CD14-positive monocyte (primary cell): ENCODE measurements around the gene EEA1. TPM values are rescaled to one million over a fixed set of nuclear protein-coding genes. Genes with fewer than 3 reads are reported as not detected.

Source experiments
- DNase-seq, 3 donors: peaks; one replicate each; pipeline ENCODE4 v3.0.0-alpha.2; 2011 to 2022
- H2AFZ ChIP-seq: 2 replicates; pipeline ENCODE4 v1.6.0; 2012; ENCODE audit warnings: mild to moderate bottlenecking, low read depth, low read length, inconsistent platforms; ENCODE audit not compliant: insufficient read depth, poor library complexity, severe bottlenecking
- H3K27ac ChIP-seq, 2 donors: 1 replicate in 1 of 2; 2 replicates in 1 of 2; pipeline ENCODE4 v1.5.1; 2012 to 2013; ENCODE audit warnings: low read length in 2 of 2, control low read depth in 1 of 2, inconsistent platforms in 1 of 2, low read depth in 1 of 2, mild to moderate bottlenecking in 1 of 2
- H3K27me3 ChIP-seq, 2 donors: one replicate each; pipeline versions ENCODE4 v1.6.0 to v1.6.1; 2011 to 2013; ENCODE audit warnings: low read length in 2 of 2; ENCODE audit not compliant: control insufficient read depth in 2 of 2, insufficient read depth in 2 of 2
- H3K36me3 ChIP-seq, 2 donors: replicated peaks in 1 of 2; 1 replicate in 1 of 2; 2 replicates in 1 of 2; pipeline versions ENCODE4 v1.5.1 to v1.6.1; 2012 to 2013; ENCODE audit warnings: low read length in 2 of 2, control low read depth in 1 of 2, inconsistent platforms in 1 of 2, mild to moderate bottlenecking in 1 of 2; ENCODE audit not compliant: insufficient read depth in 2 of 2, control insufficient read depth in 1 of 2
- H3K4me1 ChIP-seq, 2 donors: 1 replicate in 1 of 2; 2 replicates in 1 of 2; pipeline versions ENCODE4 v1.5.1 to v1.6.1; 2012 to 2013; ENCODE audit warnings: low read length in 2 of 2, control low read depth in 1 of 2, inconsistent platforms in 1 of 2, mild to moderate bottlenecking in 1 of 2, moderate library complexity in 1 of 2; ENCODE audit not compliant: insufficient read depth in 2 of 2, control insufficient read depth in 1 of 2
- H3K4me2 ChIP-seq: replicated peaks from 2 replicates; pipeline ENCODE3; 2012; ENCODE audit warnings: low read length, moderate library complexity, mild to moderate bottlenecking; ENCODE audit not compliant: poor library complexity, severe bottlenecking; ENCODE audit errors: extremely low read depth
- H3K4me3 ChIP-seq, 3 experiments: fragments of 200-600 bp in 1 of 3; sonication (generic) in 1 of 3; replicated peaks in 1 of 3; 1 replicate in 2 of 3; 2 replicates in 1 of 3; pipeline ENCODE4 v1.5.1; 2011 to 2013; ENCODE audit warnings: low read length in 3 of 3, mild to moderate bottlenecking in 3 of 3, control low read depth in 2 of 3, low read depth in 2 of 3, inconsistent platforms in 1 of 3, moderate library complexity in 1 of 3
- H3K79me2 ChIP-seq: 2 replicates; pipeline ENCODE4 v1.6.0; 2012; ENCODE audit warnings: mild to moderate bottlenecking, control low read depth, inconsistent platforms, low read length, moderate library complexity; ENCODE audit not compliant: insufficient read depth
- H3K9ac ChIP-seq: 2 replicates; pipeline ENCODE4 v1.6.0; 2017; ENCODE audit warnings: low read length, mild to moderate bottlenecking; ENCODE audit not compliant: insufficient read depth, poor library complexity, severe bottlenecking
- H3K9me3 ChIP-seq, 2 donors: replicated peaks in 1 of 2; 1 replicate in 1 of 2; 2 replicates in 1 of 2; pipeline versions ENCODE4 v1.5.1 to v1.6.1; 2012 to 2013; ENCODE audit warnings: low read length in 2 of 2, control low read depth in 1 of 2; ENCODE audit not compliant: control insufficient read depth in 1 of 2, insufficient read depth in 1 of 2
- H4K20me1 ChIP-seq: 2 replicates; pipeline ENCODE4 v1.6.0; 2012; ENCODE audit warnings: mild to moderate bottlenecking, low read length, control low read depth, moderate library complexity; ENCODE audit not compliant: insufficient read depth
- H3K27ac Mint-ChIP-seq, 7 donors: one replicate each; pipeline ENCODE4 v1.8.0; 2020; ENCODE audit warnings: mild to moderate bottlenecking in 7 of 7, mixed read lengths in 7 of 7, moderate library complexity in 6 of 7, inconsistent platforms in 2 of 7
- H3K27me3 Mint-ChIP-seq, 3 donors: one replicate each; pipeline ENCODE4 v1.8.0; 2021 to 2022; ENCODE audit warnings: low read depth in 3 of 3, mild to moderate bottlenecking in 3 of 3, mixed read lengths in 3 of 3, moderate library complexity in 3 of 3, inconsistent platforms in 1 of 3
- H3K36me3 Mint-ChIP-seq, 2 donors: one replicate each; pipeline ENCODE4 v1.8.0; 2020; ENCODE audit warnings: mixed read lengths in 2 of 2, inconsistent platforms in 1 of 2, mild to moderate bottlenecking in 1 of 2
- H3K4me1 Mint-ChIP-seq: one replicate; pipeline ENCODE4 v1.8.0; 2020; ENCODE audit warnings: mild to moderate bottlenecking, mixed read lengths
- H3K4me3 Mint-ChIP-seq, 2 donors: one replicate each; pipeline ENCODE4 v1.8.0; 2020; ENCODE audit warnings: mild to moderate bottlenecking in 2 of 2, mixed read lengths in 2 of 2, moderate library complexity in 1 of 2
- H3K9me3 Mint-ChIP-seq, 7 donors: one replicate each; pipeline ENCODE4 v1.8.0; 2020 to 2022; ENCODE audit warnings: mixed read lengths in 7 of 7, mild to moderate bottlenecking in 6 of 7, moderate library complexity in 6 of 7, inconsistent platforms in 2 of 7
- WGBS: methylation state at CpG from one replicate; pipeline ENCODE4 v1.1.5; 2013; ENCODE audit warnings: missing lambda C conversion rate; ENCODE audit not compliant: insufficient coverage; 5-methylcytosine and 5-hydroxymethylcytosine counted together
- intact Hi-C, 2 donors: fragments of 100-400 bp; cut with micrococcal nuclease; formaldehyde crosslinking; loops; one replicate each; pipeline versions ENCODE4 v1.15.0 to v1.15.1; 2023
- polyA plus RNA-seq, 3 donors: library from polyadenylated mRNA; depleted of rRNA in 1 of 3; unstranded in 2 of 3; stranded (reverse) in 1 of 3; fragments of 300-500 nt in 2 of 3; fragments of >200 nt in 1 of 3; fragmentation: Illumina TruSeq in 2 of 3; gene quantifications; 1 replicate in 2 of 3; 2 replicates in 1 of 3; pipeline ENCODE4 v1.2.3, GENCODE V29; 2012 to 2021
- TF ChIP-seq, protein P1 (sequence below): fragments of 200-600 bp; IDR thresholded peaks from one replicate; pipeline ENCODE4 v1.8.0; 2022; ENCODE audit warnings: antibody characterized with exemption, mild to moderate bottlenecking

EEA1 gene
- polyA plus RNA-seq, 3 donors, result 3.0 to 10.7 (median 3.6) TPM

DNA sequence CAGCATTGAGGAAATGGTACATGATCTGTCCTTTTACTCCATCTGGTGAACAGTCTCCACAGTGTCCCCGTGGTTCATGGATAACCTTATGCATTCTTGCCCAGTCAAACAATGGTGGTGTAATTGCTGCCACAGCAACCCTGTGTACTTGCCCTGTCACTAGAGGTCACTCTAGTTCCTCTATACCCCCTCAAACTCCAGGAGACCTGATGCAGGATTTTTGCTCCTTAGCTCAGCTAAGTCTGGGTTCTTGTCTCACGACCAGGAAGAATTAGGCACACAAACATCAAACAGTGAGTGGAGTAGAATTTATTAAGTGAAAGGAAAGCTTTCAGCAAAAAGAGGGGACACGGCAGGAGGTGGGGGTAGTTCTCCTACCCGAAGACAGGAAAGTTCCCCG is 24.7 kb upstream of the EEA1 start:
- WGBS, result 87% methylated on average over 4 of the region's 5 CpGs
- H3K36me3 ChIP-seq, result no peaks in the 10 kb centered on the region
- Mint-ChIP-seq H3K27me3 (peaks cover 0 to 3% (median 0%) of the 10 kb centered on the region in 3 donors), H3K4me3 (no peak overlapping the region), H3K4me1 (peaks cover 2% of the 10 kb centered on the region), H3K27ac (no peak overlapping the region), H3K36me3 (peaks cover 0 to 5% of the 10 kb centered on the region in 2 donors), H3K9me3 (peaks cover 20 to 42% (median 36%) of the 10 kb centered on the region in 7 donors)
- no peak overlapping the region for H3K27ac ChIP-seq
- H4K20me1 ChIP-seq, result no peaks in the 10 kb centered on the region
- no peak for DNase-seq
- no peak overlapping the region for H3K4me3 ChIP-seq
- intact Hi-C loops, result no loop called here
- no peak overlapping the region for H3K9ac ChIP-seq
- TF ChIP-seq, protein P1, sequence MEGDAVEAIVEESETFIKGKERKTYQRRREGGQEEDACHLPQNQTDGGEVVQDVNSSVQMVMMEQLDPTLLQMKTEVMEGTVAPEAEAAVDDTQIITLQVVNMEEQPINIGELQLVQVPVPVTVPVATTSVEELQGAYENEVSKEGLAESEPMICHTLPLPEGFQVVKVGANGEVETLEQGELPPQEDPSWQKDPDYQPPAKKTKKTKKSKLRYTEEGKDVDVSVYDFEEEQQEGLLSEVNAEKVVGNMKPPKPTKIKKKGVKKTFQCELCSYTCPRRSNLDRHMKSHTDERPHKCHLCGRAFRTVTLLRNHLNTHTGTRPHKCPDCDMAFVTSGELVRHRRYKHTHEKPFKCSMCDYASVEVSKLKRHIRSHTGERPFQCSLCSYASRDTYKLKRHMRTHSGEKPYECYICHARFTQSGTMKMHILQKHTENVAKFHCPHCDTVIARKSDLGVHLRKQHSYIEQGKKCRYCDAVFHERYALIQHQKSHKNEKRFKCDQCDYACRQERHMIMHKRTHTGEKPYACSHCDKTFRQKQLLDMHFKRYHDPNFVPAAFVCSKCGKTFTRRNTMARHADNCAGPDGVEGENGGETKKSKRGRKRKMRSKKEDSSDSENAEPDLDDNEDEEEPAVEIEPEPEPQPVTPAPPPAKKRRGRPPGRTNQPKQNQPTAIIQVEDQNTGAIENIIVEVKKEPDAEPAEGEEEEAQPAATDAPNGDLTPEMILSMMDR, result no peak
- H3K79me2 ChIP-seq, result no peaks in the 10 kb centered on the region
- H3K27me3 ChIP-seq, result no peaks in the 10 kb centered on the region
- peaks cover 21 to 36% of the 10 kb centered on the region in 2 donors for H3K9me3 ChIP-seq
- H3K4me1 ChIP-seq, result no peaks in the 10 kb centered on the region
- no peak overlapping the region for H3K4me2 ChIP-seq
- H2AFZ ChIP-seq, result no peak overlapping the region

DNA sequence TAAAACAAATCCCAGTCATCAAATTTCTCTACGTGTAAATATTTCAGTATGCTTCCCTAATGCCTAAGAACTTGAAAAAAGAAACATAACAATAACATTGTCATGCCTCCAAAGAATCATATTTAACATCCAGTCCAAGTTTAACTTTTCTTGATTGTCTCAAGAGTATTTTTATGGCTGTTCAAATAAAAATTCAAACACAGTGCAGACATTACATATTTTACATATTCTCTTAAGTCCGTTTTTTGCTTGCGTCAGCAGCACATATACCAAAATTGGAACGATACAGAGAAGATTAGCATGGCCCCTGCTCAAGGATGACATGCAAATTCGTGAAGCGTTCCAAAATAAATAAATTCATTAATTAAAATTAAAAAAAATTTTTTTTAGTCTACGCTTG is 23.3 kb upstream of the EEA1 start:
- TF ChIP-seq, protein P1, result no peak
- H3K27ac ChIP-seq, result no peak overlapping the region

More for the DNA sequence above, 23.3 kb upstream of the EEA1 start:
- Histone ChIP-seq H2AFZ (no peak overlapping the region), H3K79me2 (no peaks in the 10 kb centered on the region), H3K4me3 (no peak overlapping the region), H3K9me3 (peaks cover 18 to 26% of the 10 kb centered on the region in 2 donors), H3K9ac (no peak overlapping the region), H3K4me2 (no peak overlapping the region), H3K27me3 (no peaks in the 10 kb centered on the region), H4K20me1 (no peaks in the 10 kb centered on the region), H3K4me1 (no peaks in the 10 kb centered on the region), H3K36me3 (no peaks in the 10 kb centered on the region)
- no peak overlapping the region for H3K27ac Mint-ChIP-seq
- H3K4me1 Mint-ChIP-seq, result peaks cover 2% of the 10 kb centered on the region
- peaks cover 1 to 5% of the 10 kb centered on the region in 2 donors for H3K36me3 Mint-ChIP-seq
- H3K9me3 Mint-ChIP-seq, result peaks cover 18 to 38% (median 34%) of the 10 kb centered on the region in 7 donors
- no peak for DNase-seq
- WGBS, result 100% methylated on average over 4 of the region's 7 CpGs
- intact Hi-C loops, result no loop called here
- no peak overlapping the region for H3K4me3 Mint-ChIP-seq
- H3K27me3 Mint-ChIP-seq, result peaks cover 0 to 3% (median 1%) of the 10 kb centered on the region in 3 donors
